ENCODE data around the gene BLTP2. TPM values are rescaled to one million over a fixed set of nuclear protein-coding genes. Genes with fewer than 3 reads are reported as not detected.

BLTP2 gene
- total and polyA plus RNA-seq, 2 experiments from 2014 or later = 40.1 to 82.4 TPM

DNA sequence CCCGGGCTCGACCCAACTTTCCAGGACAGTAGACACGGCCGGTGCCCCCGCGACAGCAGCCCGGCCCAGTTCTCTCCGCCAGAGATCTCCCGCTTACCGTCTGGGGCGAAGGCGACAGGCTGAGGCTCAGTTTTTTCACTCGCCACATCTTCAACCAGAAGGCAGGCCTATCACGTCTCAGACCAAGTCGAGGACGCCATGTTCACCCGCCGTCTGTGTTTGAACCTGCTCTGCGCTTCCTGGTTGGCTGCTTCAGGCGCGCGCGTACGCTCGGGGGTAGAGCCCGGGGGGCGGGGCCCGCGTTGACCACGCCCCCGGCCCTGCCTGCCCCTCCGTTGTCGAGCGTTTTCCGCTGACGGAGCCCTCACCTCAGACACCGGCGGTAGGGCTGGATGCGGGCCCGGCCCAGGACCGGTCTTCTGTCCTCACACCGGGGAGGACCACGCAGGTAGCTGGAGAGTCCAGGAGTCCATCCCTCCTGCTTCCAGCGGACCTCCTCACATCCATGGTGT, 46.1 kb downstream of the BLTP2 start, which contains the start of gene SPAG5:
Gene SPAG5 (minus strand): TSS at position 227 of the 512 bp plus-strand sequence. CDS start 79 bp downstream, at position 148.
- H3K27ac ChIP-seq = peak within 1 kb of the TSS; percentile 90
- peaks cover 21% of the 10 kb centered on the region for H3K79me2 ChIP-seq
- H3K36me3 ChIP-seq (replicated peaks; ENCODE audit: insufficient read depth, low read depth) = no peaks in the 10 kb centered on the region
- H2AFZ ChIP-seq = peak within 1 kb of the TSS; percentile 86
- DNase-seq (ENCODE audit: low spot score) = peak; percentile 97
- H3K4me3 ChIP-seq = peak within 1 kb of the TSS; percentile 37
- H3K9me2 ChIP-seq (replicated peaks; ENCODE audit: insufficient read depth) = no peaks in the 10 kb centered on the region
- no peaks in the 10 kb centered on the region for H3K27me3 ChIP-seq
- H3K4me1 ChIP-seq (ENCODE audit: insufficient read depth) = no peaks in the 10 kb centered on the region
- no peaks in the 10 kb centered on the region for H3K9me3 ChIP-seq (ENCODE audit: low read depth)
- 1% methylated on average over 44 of the region's 44 CpGs for WGBS (ENCODE audit: low lambda C conversion rate, missing lambda C conversion rate)
- no peaks in the 10 kb centered on the region for H4K20me1 ChIP-seq (ENCODE audit: insufficient read depth, poor library complexity, severe bottlenecking)
- peak within 1 kb of the TSS; percentile 86 for H3K4me2 ChIP-seq
- TF ChIP-seq EZH2 (IDR thresholded peaks at IDR 0.05; ENCODE audit: borderline replicate concordance) (no peak), EZH2phosphoT487 (IDR thresholded peaks at IDR 0.05; ENCODE audit: low read depth, severe bottlenecking, unreplicated experiment) (no peak)
- TF ChIP-seq, protein P1, sequence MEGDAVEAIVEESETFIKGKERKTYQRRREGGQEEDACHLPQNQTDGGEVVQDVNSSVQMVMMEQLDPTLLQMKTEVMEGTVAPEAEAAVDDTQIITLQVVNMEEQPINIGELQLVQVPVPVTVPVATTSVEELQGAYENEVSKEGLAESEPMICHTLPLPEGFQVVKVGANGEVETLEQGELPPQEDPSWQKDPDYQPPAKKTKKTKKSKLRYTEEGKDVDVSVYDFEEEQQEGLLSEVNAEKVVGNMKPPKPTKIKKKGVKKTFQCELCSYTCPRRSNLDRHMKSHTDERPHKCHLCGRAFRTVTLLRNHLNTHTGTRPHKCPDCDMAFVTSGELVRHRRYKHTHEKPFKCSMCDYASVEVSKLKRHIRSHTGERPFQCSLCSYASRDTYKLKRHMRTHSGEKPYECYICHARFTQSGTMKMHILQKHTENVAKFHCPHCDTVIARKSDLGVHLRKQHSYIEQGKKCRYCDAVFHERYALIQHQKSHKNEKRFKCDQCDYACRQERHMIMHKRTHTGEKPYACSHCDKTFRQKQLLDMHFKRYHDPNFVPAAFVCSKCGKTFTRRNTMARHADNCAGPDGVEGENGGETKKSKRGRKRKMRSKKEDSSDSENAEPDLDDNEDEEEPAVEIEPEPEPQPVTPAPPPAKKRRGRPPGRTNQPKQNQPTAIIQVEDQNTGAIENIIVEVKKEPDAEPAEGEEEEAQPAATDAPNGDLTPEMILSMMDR (IDR thresholded peaks at IDR 0.05; ENCODE audit: poor library complexity) = no peak

- no peaks in the 10 kb centered on the region for H4K20me1 ChIP-seq (ENCODE audit: insufficient read depth, poor library complexity, severe bottlenecking)
- TF ChIP-seq, protein P1 (IDR thresholded peaks at IDR 0.05; ENCODE audit: poor library complexity) = no peak
- TF ChIP-seq EZH2 (IDR thresholded peaks at IDR 0.05; ENCODE audit: borderline replicate concordance) = no peak
- no peak for TF ChIP-seq EZH2phosphoT487 (IDR thresholded peaks at IDR 0.05; ENCODE audit: low read depth, severe bottlenecking, unreplicated experiment)
- H3K9me3 ChIP-seq (ENCODE audit: low read depth) = no peaks in the 10 kb centered on the region
- H2AFZ ChIP-seq = peak overlapping the region; percentile 86
- H3K4me3 ChIP-seq = peak overlapping the region; percentile 25
- H3K4me1 ChIP-seq (ENCODE audit: insufficient read depth) = no peaks in the 10 kb centered on the region
- 4% methylated on average over 17 of the region's 17 CpGs for WGBS (ENCODE audit: low lambda C conversion rate, missing lambda C conversion rate)
- H3K27ac ChIP-seq = peak overlapping the region; percentile 8
- H3K4me2 ChIP-seq = peak overlapping the region; percentile 86
- H3K27me3 ChIP-seq = no peaks in the 10 kb centered on the region
- peaks cover 21% of the 10 kb centered on the region for H3K79me2 ChIP-seq
- no peaks in the 10 kb centered on the region for H3K36me3 ChIP-seq (replicated peaks; ENCODE audit: insufficient read depth, low read depth)
- DNase-seq (ENCODE audit: low spot score) = peak; percentile 23
- no peaks in the 10 kb centered on the region for H3K9me2 ChIP-seq (replicated peaks; ENCODE audit: insufficient read depth)
Measured at GRCh38 chr17:28598389-28598788, 46.6 kb downstream of the BLTP2 start.

DNA sequence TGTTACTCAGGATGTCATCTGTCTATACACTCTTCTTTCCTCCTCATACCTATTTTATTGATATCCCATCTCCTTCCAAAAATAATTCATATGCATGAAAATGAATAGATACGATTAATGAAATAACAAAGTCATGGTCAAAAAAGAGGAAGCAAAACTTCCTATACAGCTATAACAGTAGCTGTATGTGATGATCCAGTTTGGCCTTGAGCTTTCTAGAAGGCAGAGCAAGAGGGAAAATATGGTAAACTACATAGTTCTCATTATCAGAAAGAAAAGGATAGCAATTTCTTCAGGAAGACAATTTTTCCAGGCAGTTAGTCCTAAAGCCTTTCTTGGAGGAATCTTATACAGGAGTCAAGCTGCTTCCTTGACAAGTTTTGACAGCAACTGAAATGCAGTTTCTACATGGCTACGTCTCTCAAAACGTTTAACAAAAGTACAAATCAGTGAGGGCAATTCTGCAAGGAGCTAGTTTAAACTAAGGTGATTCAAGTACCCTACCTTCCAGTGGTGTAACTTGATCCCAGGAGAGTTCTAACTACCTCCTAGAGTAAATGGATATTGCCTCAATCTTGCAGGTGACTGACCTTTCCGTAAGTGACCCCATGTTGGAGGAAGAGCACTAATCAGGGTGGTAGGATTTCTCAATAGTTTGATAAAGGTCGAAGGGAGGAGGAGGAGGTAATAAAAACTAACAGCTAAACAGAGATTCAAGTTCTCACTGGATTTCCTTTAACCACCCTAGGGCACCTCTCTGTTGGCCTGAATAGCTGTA, 47.2 kb downstream of the BLTP2 start:
- Histone ChIP-seq H3K4me1 (ENCODE audit: insufficient read depth) (no peaks in the 10 kb centered on the region), H4K20me1 (ENCODE audit: insufficient read depth, poor library complexity, severe bottlenecking) (no peaks in the 10 kb centered on the region), H3K4me2 (peak overlapping the region; percentile 86), H3K9me3 (ENCODE audit: low read depth) (no peaks in the 10 kb centered on the region), H3K9me2 (replicated peaks; ENCODE audit: insufficient read depth) (no peaks in the 10 kb centered on the region), H3K79me2 (peaks cover 21% of the 10 kb centered on the region), H3K4me3 (peak overlapping the region; percentile 25), H3K27me3 (no peaks in the 10 kb centered on the region), H3K27ac (peak overlapping the region; percentile 8), H3K36me3 (replicated peaks; ENCODE audit: insufficient read depth, low read depth) (no peaks in the 10 kb centered on the region), H2AFZ (peak overlapping the region; percentile 86)
- DNase-seq (ENCODE audit: low spot score) = no peak
- 33% methylated on average over 5 of the region's 5 CpGs for WGBS (ENCODE audit: low lambda C conversion rate, missing lambda C conversion rate)
- TF ChIP-seq, protein P1 (IDR thresholded peaks at IDR 0.05; ENCODE audit: poor library complexity) = no peak
- TF ChIP-seq EZH2phosphoT487 (IDR thresholded peaks at IDR 0.05; ENCODE audit: low read depth, severe bottlenecking, unreplicated experiment) = no peak
- no peak for TF ChIP-seq EZH2 (IDR thresholded peaks at IDR 0.05; ENCODE audit: borderline replicate concordance)

Other genes with a start within 250 kb of the BLTP2 start
- gene SLC46A1, start 238.9 kb downstream of the BLTP2 start, total RNA-seq = 41.9 and 54.5 TPM in 2 replicates
- gene SLC46A1, start 238.9 kb downstream of the BLTP2 start, polyA plus RNA-seq = 34.8 and 43.1 TPM in 2 replicates
- 1.2 and 2.0 TPM in 2 replicates for gene SLC13A2, start 171.5 kb downstream of the BLTP2 start, total RNA-seq
- gene SLC13A2, start 171.5 kb downstream of the BLTP2 start, polyA plus RNA-seq = 1.1 and 2.0 TPM in 2 replicates
- gene FOXN1, start 138.8 kb downstream of the BLTP2 start, total RNA-seq = not detected in 2 replicates
- gene FOXN1, start 138.8 kb downstream of the BLTP2 start, polyA plus RNA-seq = 0.87 TPM in 1 of 2 replicates, not detected in the other
- 65.2 and 68.1 TPM in 2 replicates for gene UNC119, start 92.5 kb downstream of the BLTP2 start, total RNA-seq
- 85.5 and 87.6 TPM in 2 replicates for gene UNC119, start 92.5 kb downstream of the BLTP2 start, polyA plus RNA-seq
- 39.5 and 59.1 TPM in 2 replicates for gene PIGS, start 73.6 kb downstream of the BLTP2 start, total RNA-seq
- gene PIGS, start 73.6 kb downstream of the BLTP2 start, polyA plus RNA-seq = 65.4 and 78.2 TPM in 2 replicates
- gene ALDOC, start 68.3 kb downstream of the BLTP2 start, total RNA-seq = 31.8 and 34.5 TPM in 2 replicates
- 14.9 and 16.2 TPM in 2 replicates for gene ALDOC, start 68.3 kb downstream of the BLTP2 start, polyA plus RNA-seq
- gene SPAG5, start 46.1 kb downstream of the BLTP2 start, total RNA-seq = 13.9 and 16.3 TPM in 2 replicates
- gene SPAG5, start 46.1 kb downstream of the BLTP2 start, polyA plus RNA-seq = 17.9 and 19.2 TPM in 2 replicates
- gene RSKR, start 31.0 kb downstream of the BLTP2 start, total RNA-seq = 4.6 and 5.3 TPM in 2 replicates
- gene RSKR, start 31.0 kb downstream of the BLTP2 start, polyA plus RNA-seq = 1.6 and 2.2 TPM in 2 replicates
- 77.4 and 78.6 TPM in 2 replicates for gene SDF2, start 16.7 kb upstream of the BLTP2 start, total RNA-seq
- 123 and 148 TPM in 2 replicates for gene SDF2, start 16.7 kb upstream of the BLTP2 start, polyA plus RNA-seq
- gene SUPT6H, start 17.0 kb upstream of the BLTP2 start, total RNA-seq = 48.8 and 50.8 TPM in 2 replicates
- 32.6 and 34.3 TPM in 2 replicates for gene SUPT6H, start 17.0 kb upstream of the BLTP2 start, polyA plus RNA-seq
- gene PROCA1, start 66.7 kb upstream of the BLTP2 start, total RNA-seq = 3.9 and 4.4 TPM in 2 replicates
- gene PROCA1, start 66.7 kb upstream of the BLTP2 start, polyA plus RNA-seq = 1.1 and 1.8 TPM in 2 replicates
- 160 and 184 TPM in 2 replicates for gene RAB34, start 72.7 kb upstream of the BLTP2 start, total RNA-seq
- 180 and 185 TPM in 2 replicates for gene RAB34, start 72.7 kb upstream of the BLTP2 start, polyA plus RNA-seq
- 501 and 614 TPM in 2 replicates for gene RPL23A, start 74.8 kb upstream of the BLTP2 start, total RNA-seq
- 1,050 and 1,115 TPM in 2 replicates for gene RPL23A, start 74.8 kb upstream of the BLTP2 start, polyA plus RNA-seq
- gene TLCD1, start 81.1 kb upstream of the BLTP2 start, total RNA-seq = 12.5 and 14.6 TPM in 2 replicates
- 23.4 and 26.6 TPM in 2 replicates for gene TLCD1, start 81.1 kb upstream of the BLTP2 start, polyA plus RNA-seq
- gene NEK8, start 83.6 kb upstream of the BLTP2 start, total RNA-seq = 3.3 and 5.5 TPM in 2 replicates
- gene NEK8, start 83.6 kb upstream of the BLTP2 start, polyA plus RNA-seq = 8.1 and 9.7 TPM in 2 replicates
- 99.5 and 107 TPM in 2 replicates for gene TRAF4, start 98.9 kb upstream of the BLTP2 start, total RNA-seq
- 66.2 and 81.4 TPM in 2 replicates for gene TRAF4, start 98.9 kb upstream of the BLTP2 start, polyA plus RNA-seq
- 7.9 and 10.3 TPM in 2 replicates for gene FAM222B, start 197.6 kb upstream of the BLTP2 start, total RNA-seq
- 28.5 and 36.0 TPM in 2 replicates for gene FAM222B, start 197.6 kb upstream of the BLTP2 start, polyA plus RNA-seq
- 30.0 and 42.8 TPM in 2 replicates for gene ERAL1, start 209.9 kb upstream of the BLTP2 start, total RNA-seq
- 56.2 and 77.1 TPM in 2 replicates for gene ERAL1, start 209.9 kb upstream of the BLTP2 start, polyA plus RNA-seq